Measurements from ENCODE around the gene PARK7. TPM values are rescaled to one million over a fixed set of nuclear protein-coding genes. Genes with fewer than 3 reads are reported as not detected.
A peak's percentile ranks its signal among the peaks of the same experiment; 100 is the strongest.
"Not testable (repeated sequence)": the region's sequence is repeated elsewhere in the genome, so short reads cannot be mapped to it uniquely, and the experiment has no call there.

Gene PARK7
- total and polyA plus RNA-seq, 4 donors: 140 to 392 (median 267) TPM

GRCh38 chr1:7960867-7961215, 670 bp upstream of the PARK7 start:
- Histone ChIP-seq H3K4me3 (peak overlapping the region; percentile 69), H3K9me3 (ENCODE audit: control insufficient read depth in 4 of 4, insufficient read depth in 3 of 4, low read length in 3 of 4) (no peaks in the 10 kb centered on the region), H3K9ac (ENCODE audit: insufficient read depth in 1 of 2, low read length in 2 of 2) (peak overlapping the region; percentile 76 to 86), H3K27ac (ENCODE audit: low read depth in 1 of 2, low read length in 1 of 2) (peak overlapping the region; percentile 84 to 95), H3K36me3 (ENCODE audit: control insufficient read depth in 4 of 4, insufficient read depth in 4 of 4, low read length in 4 of 4) (peaks cover 10 to 17% (median 13%) of the 10 kb centered on the region in 4 donors), H3K27me3 (ENCODE audit: control insufficient read depth in 3 of 3, insufficient read depth in 3 of 3, low read length in 2 of 3) (no peaks in the 10 kb centered on the region), H3K4me1 (ENCODE audit: control insufficient read depth in 5 of 5, insufficient read depth in 5 of 5, low read length in 5 of 5) (peaks cover 0 to 18% (median 1%) of the 10 kb centered on the region in 5 donors)
- 0 to 2% methylated on average over 3 of the region's 3 CpGs for WGBS, 2 donors
- no peak for DNase-seq
- ATAC-seq (ENCODE audit: insufficient read depth, low FRiP score): no peak
- TF ChIP-seq CTCF (IDR thresholded peaks at IDR 0.05; ENCODE audit: control extremely low read depth, extremely low read depth): no peak

- H3K9ac ChIP-seq (ENCODE audit: insufficient read depth in 1 of 2, low read length in 2 of 2): peak overlapping the region; percentile 83 to 91
- H3K4me1 ChIP-seq (ENCODE audit: control insufficient read depth in 5 of 5, insufficient read depth in 5 of 5, low read length in 5 of 5): peaks cover 0 to 18% (median 1%) of the 10 kb centered on the region in 5 donors
- ATAC-seq (ENCODE audit: insufficient read depth, low FRiP score): no peak
- H3K9me3 ChIP-seq (ENCODE audit: control insufficient read depth in 4 of 4, insufficient read depth in 3 of 4, low read length in 3 of 4): no peaks in the 10 kb centered on the region
- H3K36me3 ChIP-seq (ENCODE audit: control insufficient read depth in 4 of 4, insufficient read depth in 4 of 4, low read length in 4 of 4): peaks cover 11 to 20% (median 16%) of the 10 kb centered on the region in 4 donors
- DNase-seq: no peak
- WGBS, 2 donors: 0 to 1% methylated on average over 10 of the region's 10 CpGs
- H3K27ac ChIP-seq (ENCODE audit: low read depth in 1 of 2, low read length in 1 of 2): peak overlapping the region; percentile 94 to 95
- TF ChIP-seq CTCF (IDR thresholded peaks at IDR 0.05; ENCODE audit: control extremely low read depth, extremely low read depth): no peak
- H3K4me3 ChIP-seq: peak overlapping the region; percentile 83
- H3K27me3 ChIP-seq (ENCODE audit: control insufficient read depth in 3 of 3, insufficient read depth in 3 of 3, low read length in 2 of 3): no peaks in the 10 kb centered on the region
These were observed 464 bp downstream of the PARK7 start for GRCh38 chr1:7962014-7962335.

- Histone ChIP-seq H3K4me3 (no peak overlapping the region), H3K4me1 (ENCODE audit: control insufficient read depth in 5 of 5, insufficient read depth in 5 of 5, low read length in 5 of 5) (peaks cover 0 to 18% (median 1%) of the 10 kb centered on the region in 5 donors), H3K9ac (ENCODE audit: insufficient read depth in 1 of 2, low read length in 2 of 2) (peak overlapping the region in 1 of 2 donors; percentile 91), H3K36me3 (ENCODE audit: control insufficient read depth in 4 of 4, insufficient read depth in 4 of 4, low read length in 4 of 4) (peaks cover 15 to 21% (median 18%) of the 10 kb centered on the region in 4 donors), H3K9me3 (ENCODE audit: control insufficient read depth in 4 of 4, insufficient read depth in 3 of 4, low read length in 3 of 4) (no peaks in the 10 kb centered on the region), H3K27ac (ENCODE audit: low read depth in 1 of 2, low read length in 1 of 2) (no peak overlapping the region), H3K27me3 (ENCODE audit: control insufficient read depth in 3 of 3, insufficient read depth in 3 of 3, low read length in 2 of 3) (no peaks in the 10 kb centered on the region)
- ATAC-seq (ENCODE audit: insufficient read depth, low FRiP score) (no peak), DNase-seq (no peak)
- TF ChIP-seq CTCF (IDR thresholded peaks at IDR 0.05; ENCODE audit: control extremely low read depth, extremely low read depth): no peak
- WGBS, 2 donors: 87 to 95% methylated on average over 11 of the region's 11 CpGs
These were observed 1.3 kb downstream of the PARK7 start for GRCh38 chr1:7962636-7963377.

- not testable (repeated sequence) for H3K4me3 ChIP-seq; H3K27ac ChIP-seq (ENCODE audit: low read depth in 1 of 2, low read length in 1 of 2); ATAC-seq (ENCODE audit: insufficient read depth, low FRiP score); H3K9ac ChIP-seq (ENCODE audit: insufficient read depth in 1 of 2, low read length in 2 of 2); H3K27me3 ChIP-seq (ENCODE audit: control insufficient read depth in 3 of 3, insufficient read depth in 3 of 3, low read length in 2 of 3); H3K9me3 ChIP-seq (ENCODE audit: control insufficient read depth in 4 of 4, insufficient read depth in 3 of 4, low read length in 3 of 4); DNase-seq
- H3K36me3 ChIP-seq (ENCODE audit: control insufficient read depth in 4 of 4, insufficient read depth in 4 of 4, low read length in 4 of 4): peaks cover 15 to 21% (median 19%) of the 10 kb centered on the region in 4 donors
- 95 to 96% methylated on average over 12 of the region's 12 CpGs for WGBS, 2 donors
- H3K4me1 ChIP-seq (ENCODE audit: control insufficient read depth in 5 of 5, insufficient read depth in 5 of 5, low read length in 5 of 5): peaks cover 0 to 18% (median 1%) of the 10 kb centered on the region in 5 donors
These were observed 1.8 kb downstream of the PARK7 start for GRCh38 chr1:7963378-7963730.

GRCh38 chr1:7963841-7964240, 2.3 kb downstream of the PARK7 start:
- DNase-seq; H3K9me3 ChIP-seq (ENCODE audit: control insufficient read depth in 4 of 4, insufficient read depth in 3 of 4, low read length in 3 of 4); H3K9ac ChIP-seq (ENCODE audit: insufficient read depth in 1 of 2, low read length in 2 of 2); H3K27ac ChIP-seq (ENCODE audit: low read depth in 1 of 2, low read length in 1 of 2); ATAC-seq (ENCODE audit: insufficient read depth, low FRiP score); H3K27me3 ChIP-seq (ENCODE audit: control insufficient read depth in 3 of 3, insufficient read depth in 3 of 3, low read length in 2 of 3); H3K4me3 ChIP-seq: not testable (repeated sequence)
- H3K4me1 ChIP-seq (ENCODE audit: control insufficient read depth in 5 of 5, insufficient read depth in 5 of 5, low read length in 5 of 5): peaks cover 0 to 18% (median 1%) of the 10 kb centered on the region in 5 donors
- WGBS, 2 donors: 93 to 97% methylated on average over 7 of the region's 7 CpGs
- peaks cover 17 to 24% (median 21%) of the 10 kb centered on the region in 4 donors for H3K36me3 ChIP-seq (ENCODE audit: control insufficient read depth in 4 of 4, insufficient read depth in 4 of 4, low read length in 4 of 4)

Data from lung (tissue), 12 donors.